GM19397 (cell line): ENCODE measurements around the gene DOP1B.
"Not testable (repeated sequence)": the region's sequence is repeated elsewhere in the genome, so short reads cannot be mapped to it uniquely, and the experiment has no call there.

Experiments
- ATAC-seq: cut with Tn5 transposase; IDR thresholded peaks from one replicate; pipeline ENCODE4 v1.9.1; 2021; ENCODE audit warnings: mild to moderate bottlenecking, moderate library complexity; ENCODE audit not compliant: unreplicated experiment

Gene DOP1B

GRCh38 chr21:36156815-36157670, at the start of gene DOP1B:
Gene DOP1B, plus strand, starts transcription at chr21:36156824. Its CDS starts 7,910 bp downstream, at chr21:36164734.
- ATAC-seq: peak; percentile 21

- no peak for ATAC-seq
Measured at GRCh38 chr21:36109868-36110267, 46.8 kb upstream of the DOP1B start.

GRCh38 chr21:36111238-36111637, 45.4 kb upstream of the DOP1B start:
- no peak for ATAC-seq

GRCh38 chr21:36113647-36114428, 42.8 kb upstream of the DOP1B start:
- ATAC-seq: no peak

- ATAC-seq: no peak
Measured at GRCh38 chr21:36115138-36115730, 41.4 kb upstream of the DOP1B start.

GRCh38 chr21:36117286-36117741, 39.3 kb upstream of the DOP1B start:
- ATAC-seq: no peak

- no peak for ATAC-seq
Measured at GRCh38 chr21:36120304-36120888, 36.2 kb upstream of the DOP1B start.

GRCh38 chr21:36122977-36123376, 33.6 kb upstream of the DOP1B start:
- ATAC-seq: no peak

GRCh38 chr21:36124395-36124794, 32.2 kb upstream of the DOP1B start:
- ATAC-seq: no peak

- ATAC-seq: no peak
Measured at GRCh38 chr21:36125512-36126207, 31.0 kb upstream of the DOP1B start.

GRCh38 chr21:36126208-36126565, 30.4 kb upstream of the DOP1B start:
- no peak for ATAC-seq

- no peak for ATAC-seq
Measured at GRCh38 chr21:36126621-36127110, 30.0 kb upstream of the DOP1B start.

- no peak for ATAC-seq
Measured at GRCh38 chr21:36127250-36127904, 29.2 kb upstream of the DOP1B start.

GRCh38 chr21:36127977-36128376, 28.6 kb upstream of the DOP1B start:
- no peak for ATAC-seq

- ATAC-seq: no peak
Measured at GRCh38 chr21:36129219-36129618, 27.4 kb upstream of the DOP1B start.

GRCh38 chr21:36130414-36130762, 26.2 kb upstream of the DOP1B start:
- ATAC-seq: not testable (repeated sequence)

GRCh38 chr21:36130839-36131238, 25.8 kb upstream of the DOP1B start:
- not testable (repeated sequence) for ATAC-seq

- no peak for ATAC-seq
Measured at GRCh38 chr21:36132696-36133095, 23.9 kb upstream of the DOP1B start.

- ATAC-seq: no peak
Measured at GRCh38 chr21:36134803-36135390, 21.7 kb upstream of the DOP1B start, which contains the start of gene CBR3. Gene CBR3, plus strand, starts transcription at chr21:36135079. Its CDS starts 114 bp downstream, at chr21:36135193.
